GM13976 (cell line): ENCODE results near the gene TM2D3.

ENCODE experiments used
- DNase-seq: peaks from one replicate; pipeline ENCODE4 v3.0.0; 2012; ENCODE audit warnings: low spot score
- CTCF ChIP-seq: IDR thresholded peaks from 2 replicates; pipeline ENCODE4 v1.5.1; 2012; ENCODE audit warnings: borderline replicate concordance, mild to moderate bottlenecking; ENCODE audit not compliant: insufficient read depth; ENCODE audit errors: extremely low read depth, missing control alignments, control extremely low read depth
- in situ Hi-C: fragments of 300-500 bp; cut with MboI; formaldehyde crosslinking; loops from one replicate; pipeline ENCODE4 v1.12.0; 2022; ENCODE audit warnings: low sequenced_read_pairs, mixed read lengths, inconsistent platforms; ENCODE audit not compliant: unreplicated experiment

TM2D3 gene

GRCh38 chr15:101689901-101690300 is 37.7 kb upstream of the TM2D3 start:
- in situ Hi-C loops = no loop called here
- TF ChIP-seq CTCF = no peak
- no peak for DNase-seq

GRCh38 chr15:101686718-101687117 is 34.5 kb upstream of the TM2D3 start:
- no peak for DNase-seq
- in situ Hi-C loops = no loop called here
- TF ChIP-seq CTCF = no peak

GRCh38 chr15:101684877-101685276 is 32.7 kb upstream of the TM2D3 start:
- no peak for DNase-seq
- in situ Hi-C loops = no loop called here
- TF ChIP-seq CTCF = no peak

GRCh38 chr15:101684384-101684783 is 32.2 kb upstream of the TM2D3 start:
- TF ChIP-seq CTCF = no peak
- in situ Hi-C loops = no loop called here
- DNase-seq = no peak

- DNase-seq = no peak
- no peak for TF ChIP-seq CTCF
- in situ Hi-C loops = no loop called here
Observed at GRCh38 chr15:101679806-101680205, 27.6 kb upstream of the TM2D3 start.

GRCh38 chr15:101676921-101677329 is 24.7 kb upstream of the TM2D3 start:
- in situ Hi-C loops = no loop called here
- DNase-seq = no peak
- TF ChIP-seq CTCF = no peak
